IPS-15b (cell line): ENCODE data around the gene LONP2.

Experiments used
- H3K27me3 ChIP-seq: one replicate; pipeline ENCODE4 v1.6.1; 2013; ENCODE audit warnings: low read length; ENCODE audit not compliant: control insufficient read depth, insufficient read depth
- H3K36me3 ChIP-seq: one replicate; pipeline ENCODE4 v1.6.1; 2013; ENCODE audit warnings: low read length; ENCODE audit not compliant: control insufficient read depth, insufficient read depth
- H3K4me1 ChIP-seq: one replicate; pipeline ENCODE4 v1.6.1; 2013; ENCODE audit warnings: mild to moderate bottlenecking, low read length; ENCODE audit not compliant: control insufficient read depth, insufficient read depth
- H3K4me3 ChIP-seq: one replicate; pipeline ENCODE4 v1.5.1; 2013; ENCODE audit warnings: low read depth, low read length
- H3K9ac ChIP-seq: one replicate; pipeline ENCODE4 v1.6.1; 2013; ENCODE audit warnings: low read depth, mild to moderate bottlenecking, low read length
- H3K9me3 ChIP-seq: one replicate; pipeline ENCODE4 v1.6.1; 2013; ENCODE audit warnings: mild to moderate bottlenecking, low read length; ENCODE audit not compliant: control insufficient read depth, insufficient read depth

The LONP2 gene

GRCh38 chr16:48246066-48246465 lies 2.0 kb downstream of the LONP2 start:
- Histone ChIP-seq H3K4me3 (no peak overlapping the region), H3K4me1 (peaks cover 4% of the 10 kb centered on the region), H3K36me3 (no peaks in the 10 kb centered on the region), H3K9me3 (no peaks in the 10 kb centered on the region), H3K27me3 (no peaks in the 10 kb centered on the region), H3K9ac (no peak overlapping the region)

- no peaks in the 10 kb centered on the region for H3K36me3 ChIP-seq
- no peaks in the 10 kb centered on the region for H3K9me3 ChIP-seq
- no peak within 1 kb of the TSS for H3K4me3 ChIP-seq
- H3K9ac ChIP-seq = no peak within 1 kb of the TSS
- no peaks in the 10 kb centered on the region for H3K27me3 ChIP-seq
- H3K4me1 ChIP-seq = peaks cover 4% of the 10 kb centered on the region
These were observed 3.2 kb downstream of the LONP2 start, which contains the start of gene ABCC11 for GRCh38 chr16:48247311-48247710. Gene ABCC11, minus strand, starts transcription at chr16:48247539. Its CDS starts 15,618 bp downstream, at chr16:48231921.

- Histone ChIP-seq H3K4me1 (peaks cover under 1% of the 10 kb centered on the region), H3K36me3 (no peaks in the 10 kb centered on the region), H3K9me3 (no peaks in the 10 kb centered on the region), H3K27me3 (no peaks in the 10 kb centered on the region), H3K9ac (no peak overlapping the region), H3K4me3 (no peak overlapping the region)
These were observed 6.6 kb downstream of the LONP2 start for GRCh38 chr16:48250520-48251278.

- Histone ChIP-seq H3K9me3 (no peaks in the 10 kb centered on the region), H3K4me1 (no peaks in the 10 kb centered on the region), H3K9ac (no peak overlapping the region), H3K4me3 (no peak overlapping the region), H3K36me3 (no peaks in the 10 kb centered on the region), H3K27me3 (no peaks in the 10 kb centered on the region)
These were observed 7.9 kb downstream of the LONP2 start for GRCh38 chr16:48252013-48252412.

GRCh38 chr16:48256579-48257177 lies 12.6 kb downstream of the LONP2 start:
- H3K36me3 ChIP-seq = no peaks in the 10 kb centered on the region
- H3K9me3 ChIP-seq = no peaks in the 10 kb centered on the region
- no peak overlapping the region for H3K9ac ChIP-seq
- H3K4me3 ChIP-seq = no peak overlapping the region
- H3K27me3 ChIP-seq = no peaks in the 10 kb centered on the region
- no peaks in the 10 kb centered on the region for H3K4me1 ChIP-seq

- no peaks in the 10 kb centered on the region for H3K4me1 ChIP-seq
- no peaks in the 10 kb centered on the region for H3K9me3 ChIP-seq
- H3K36me3 ChIP-seq = peaks cover 6% of the 10 kb centered on the region
- H3K9ac ChIP-seq = no peak overlapping the region
- no peak overlapping the region for H3K4me3 ChIP-seq
- no peaks in the 10 kb centered on the region for H3K27me3 ChIP-seq
These were observed 17.5 kb downstream of the LONP2 start for GRCh38 chr16:48261569-48261968.

- no peaks in the 10 kb centered on the region for H3K4me1 ChIP-seq
- H3K27me3 ChIP-seq = no peaks in the 10 kb centered on the region
- H3K9ac ChIP-seq = no peak overlapping the region
- H3K9me3 ChIP-seq = no peaks in the 10 kb centered on the region
- no peak overlapping the region for H3K4me3 ChIP-seq
- peaks cover 6% of the 10 kb centered on the region for H3K36me3 ChIP-seq
These were observed 18.5 kb downstream of the LONP2 start for GRCh38 chr16:48262631-48263030.

GRCh38 chr16:48269011-48269410 lies 24.9 kb downstream of the LONP2 start:
- H3K9me3 ChIP-seq = no peaks in the 10 kb centered on the region
- no peaks in the 10 kb centered on the region for H3K36me3 ChIP-seq
- no peak overlapping the region for H3K9ac ChIP-seq
- no peak overlapping the region for H3K4me3 ChIP-seq
- no peaks in the 10 kb centered on the region for H3K4me1 ChIP-seq
- no peaks in the 10 kb centered on the region for H3K27me3 ChIP-seq

GRCh38 chr16:48271728-48272127 lies 27.6 kb downstream of the LONP2 start:
- Histone ChIP-seq H3K9me3 (no peaks in the 10 kb centered on the region), H3K4me1 (peaks cover 2% of the 10 kb centered on the region), H3K36me3 (no peaks in the 10 kb centered on the region), H3K4me3 (no peak overlapping the region), H3K27me3 (no peaks in the 10 kb centered on the region), H3K9ac (no peak overlapping the region)

GRCh38 chr16:48272837-48273421 lies 28.8 kb downstream of the LONP2 start:
- Histone ChIP-seq H3K9me3 (no peaks in the 10 kb centered on the region), H3K4me1 (peaks cover 2% of the 10 kb centered on the region), H3K36me3 (no peaks in the 10 kb centered on the region), H3K9ac (no peak overlapping the region), H3K27me3 (no peaks in the 10 kb centered on the region), H3K4me3 (no peak overlapping the region)

- Histone ChIP-seq H3K4me1 (peaks cover 2% of the 10 kb centered on the region), H3K27me3 (no peaks in the 10 kb centered on the region), H3K36me3 (no peaks in the 10 kb centered on the region), H3K9ac (no peak overlapping the region), H3K4me3 (no peak overlapping the region), H3K9me3 (no peaks in the 10 kb centered on the region)
These were observed 30.4 kb downstream of the LONP2 start for GRCh38 chr16:48274476-48274875.

GRCh38 chr16:48276102-48276501 lies 32.0 kb downstream of the LONP2 start:
- peaks cover 2% of the 10 kb centered on the region for H3K4me1 ChIP-seq
- no peaks in the 10 kb centered on the region for H3K36me3 ChIP-seq
- no peak overlapping the region for H3K4me3 ChIP-seq
- H3K9me3 ChIP-seq = no peaks in the 10 kb centered on the region
- H3K27me3 ChIP-seq = no peaks in the 10 kb centered on the region
- H3K9ac ChIP-seq = no peak overlapping the region
